Smooth muscle cell (in vitro differentiated cells): ENCODE results near the gene RNF128. TPM values are rescaled to one million over a fixed set of nuclear protein-coding genes. Genes with fewer than 3 reads are reported as not detected.

Experiments used
- DNase-seq: peaks from one replicate; lab custom pipeline; 2025; ENCODE audit not compliant: unreplicated experiment; lab: John Stamatoyannopoulos, UW
- H2AFZ ChIP-seq: fragments of 200-600 bp; sonication (generic); 2 replicates; pipeline ENCODE4 v1.6.0; 2016; ENCODE audit warnings: antibody characterized with exemption, low read depth, mild to moderate bottlenecking
- H3F3A ChIP-seq: fragments of 200-600 bp; sonication (generic); 2 replicates; pipeline ENCODE4 v1.6.0; 2017; ENCODE audit warnings: antibody characterized with exemption, low read depth
- H3K27ac ChIP-seq: fragments of 200-600 bp; sonication (generic); 2 replicates; pipeline ENCODE4 v1.5.1; 2016; ENCODE audit warnings: low read depth, mild to moderate bottlenecking
- H3K27me3 ChIP-seq: fragments of 200-600 bp; sonication (generic); 2 replicates; pipeline ENCODE4 v1.6.1; 2016; ENCODE audit warnings: low read depth, mild to moderate bottlenecking
- H3K36me3 ChIP-seq: fragments of 200-600 bp; sonication (generic); 2 replicates; pipeline ENCODE4 v1.5.1; 2016; ENCODE audit warnings: low read depth
- H3K4me1 ChIP-seq: fragments of 200-600 bp; sonication (generic); 2 replicates; pipeline ENCODE4 v1.5.1; 2016; ENCODE audit warnings: low read depth
- H3K4me2 ChIP-seq: fragments of 200-600 bp; sonication (generic); 2 replicates; pipeline ENCODE4 v1.6.0; 2016; ENCODE audit warnings: mild to moderate bottlenecking
- H3K4me3 ChIP-seq: fragments of 200-600 bp; sonication (generic); 2 replicates; pipeline ENCODE4 v1.5.1; 2016; ENCODE audit warnings: mild to moderate bottlenecking
- H3K79me2 ChIP-seq: fragments of 200-600 bp; sonication (generic); 2 replicates; pipeline ENCODE4 v1.6.0; 2016; ENCODE audit warnings: low read depth, mild to moderate bottlenecking
- H3K9ac ChIP-seq: fragments of 200-600 bp; sonication (generic); 2 replicates; pipeline ENCODE4 v1.6.0; 2016; ENCODE audit warnings: low read depth
- H3K9me3 ChIP-seq: fragments of 200-600 bp; sonication (generic); replicated peaks from 2 replicates; pipeline ENCODE4 v1.5.1; 2016; ENCODE audit warnings: low read depth
- H4K20me1 ChIP-seq: fragments of 200-600 bp; sonication (generic); 2 replicates; pipeline ENCODE4 v1.6.0; 2016; ENCODE audit warnings: low read depth
- WGBS: methylation state at CpG from one replicate; pipeline ENCODE4 v1.1.7; 2016; ENCODE audit warnings: low lambda C conversion rate; 5-methylcytosine and 5-hydroxymethylcytosine counted together
- polyA plus RNA-seq: library from polyadenylated mRNA; unstranded; fragments of >200 nt; fragmentation: Nextera tagmentation; extraction: Ambion mirVana; gene quantifications from 2 replicates; pipeline ENCODE4 v1.2.1, GENCODE V29; 2016
- total RNA-seq: library from RNA; depleted of rRNA; stranded (reverse); fragments of >200 nt; gene quantifications from 2 replicates; pipeline ENCODE4 v1.2.3, GENCODE V29; 2014
- TF ChIP-seq, protein P1 (sequence below): fragments of 200-600 bp; sonication (generic); IDR thresholded peaks from 2 replicates; pipeline ENCODE4 v1.5.1; 2017; ENCODE audit warnings: borderline replicate concordance, mild to moderate bottlenecking, antibody characterized with exemption; ENCODE audit not compliant: insufficient read depth, poor library complexity, severe bottlenecking

Gene RNF128
- total and polyA plus RNA-seq, 2 experiments from 2014 or later, result 13.6 to 22.2 TPM

DNA sequence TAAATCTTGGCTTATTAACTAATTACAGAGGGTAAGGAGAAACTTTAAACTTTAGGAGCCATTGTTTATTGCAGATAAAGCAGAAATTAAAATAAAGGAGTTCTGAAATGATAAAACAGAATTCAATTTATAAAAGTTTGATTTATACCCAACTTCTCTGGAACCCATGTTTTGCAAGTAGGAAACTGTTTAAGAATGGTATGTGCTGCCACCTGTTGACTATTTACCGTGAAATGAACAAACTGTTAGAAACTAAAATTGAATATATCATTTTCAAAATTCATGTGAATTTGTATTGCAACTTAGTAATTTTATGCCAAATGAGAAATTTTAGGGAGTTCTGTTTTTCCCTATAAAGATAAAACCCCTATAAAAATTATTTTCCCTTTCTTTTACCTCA, 65.0 kb downstream of the RNF128 start:
- H3K9ac ChIP-seq, result no peak overlapping the region
- no peaks in the 10 kb centered on the region for H3K27me3 ChIP-seq
- no peaks in the 10 kb centered on the region for H4K20me1 ChIP-seq
- no peak overlapping the region for H3K4me2 ChIP-seq
- H3K4me3 ChIP-seq, result no peak overlapping the region
- H3K79me2 ChIP-seq, result no peaks in the 10 kb centered on the region
- TF ChIP-seq, protein P1, sequence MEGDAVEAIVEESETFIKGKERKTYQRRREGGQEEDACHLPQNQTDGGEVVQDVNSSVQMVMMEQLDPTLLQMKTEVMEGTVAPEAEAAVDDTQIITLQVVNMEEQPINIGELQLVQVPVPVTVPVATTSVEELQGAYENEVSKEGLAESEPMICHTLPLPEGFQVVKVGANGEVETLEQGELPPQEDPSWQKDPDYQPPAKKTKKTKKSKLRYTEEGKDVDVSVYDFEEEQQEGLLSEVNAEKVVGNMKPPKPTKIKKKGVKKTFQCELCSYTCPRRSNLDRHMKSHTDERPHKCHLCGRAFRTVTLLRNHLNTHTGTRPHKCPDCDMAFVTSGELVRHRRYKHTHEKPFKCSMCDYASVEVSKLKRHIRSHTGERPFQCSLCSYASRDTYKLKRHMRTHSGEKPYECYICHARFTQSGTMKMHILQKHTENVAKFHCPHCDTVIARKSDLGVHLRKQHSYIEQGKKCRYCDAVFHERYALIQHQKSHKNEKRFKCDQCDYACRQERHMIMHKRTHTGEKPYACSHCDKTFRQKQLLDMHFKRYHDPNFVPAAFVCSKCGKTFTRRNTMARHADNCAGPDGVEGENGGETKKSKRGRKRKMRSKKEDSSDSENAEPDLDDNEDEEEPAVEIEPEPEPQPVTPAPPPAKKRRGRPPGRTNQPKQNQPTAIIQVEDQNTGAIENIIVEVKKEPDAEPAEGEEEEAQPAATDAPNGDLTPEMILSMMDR, result peak; percentile 33
- H2AFZ ChIP-seq, result no peak overlapping the region
- WGBS, result 37% methylated on average over 1 of the region's 1 CpG
- H3K27ac ChIP-seq, result no peak overlapping the region
- no peaks in the 10 kb centered on the region for H3K36me3 ChIP-seq
- no peak for DNase-seq
- no peaks in the 10 kb centered on the region for H3K9me3 ChIP-seq
- H3K4me1 ChIP-seq, result no peaks in the 10 kb centered on the region
- H3F3A ChIP-seq, result no peaks in the 10 kb centered on the region

DNA sequence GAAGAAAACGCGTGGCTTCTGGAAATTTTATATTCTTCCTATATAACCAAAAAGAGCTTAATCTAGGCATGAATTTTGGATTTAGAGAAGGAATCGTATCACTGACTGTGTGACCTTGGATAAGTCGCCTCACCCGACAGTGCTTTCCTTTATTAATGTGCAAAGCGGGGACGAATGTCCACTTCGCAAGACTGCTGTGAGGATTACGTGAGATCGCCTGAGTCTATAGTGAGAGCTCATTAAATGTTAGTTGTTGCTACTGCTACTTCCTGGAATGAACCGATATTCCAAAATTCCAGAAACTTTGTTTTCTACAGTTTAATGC, 75.5 kb downstream of the RNF128 start:
- WGBS, result 56% methylated on average over 11 of the region's 11 CpGs

DNA sequence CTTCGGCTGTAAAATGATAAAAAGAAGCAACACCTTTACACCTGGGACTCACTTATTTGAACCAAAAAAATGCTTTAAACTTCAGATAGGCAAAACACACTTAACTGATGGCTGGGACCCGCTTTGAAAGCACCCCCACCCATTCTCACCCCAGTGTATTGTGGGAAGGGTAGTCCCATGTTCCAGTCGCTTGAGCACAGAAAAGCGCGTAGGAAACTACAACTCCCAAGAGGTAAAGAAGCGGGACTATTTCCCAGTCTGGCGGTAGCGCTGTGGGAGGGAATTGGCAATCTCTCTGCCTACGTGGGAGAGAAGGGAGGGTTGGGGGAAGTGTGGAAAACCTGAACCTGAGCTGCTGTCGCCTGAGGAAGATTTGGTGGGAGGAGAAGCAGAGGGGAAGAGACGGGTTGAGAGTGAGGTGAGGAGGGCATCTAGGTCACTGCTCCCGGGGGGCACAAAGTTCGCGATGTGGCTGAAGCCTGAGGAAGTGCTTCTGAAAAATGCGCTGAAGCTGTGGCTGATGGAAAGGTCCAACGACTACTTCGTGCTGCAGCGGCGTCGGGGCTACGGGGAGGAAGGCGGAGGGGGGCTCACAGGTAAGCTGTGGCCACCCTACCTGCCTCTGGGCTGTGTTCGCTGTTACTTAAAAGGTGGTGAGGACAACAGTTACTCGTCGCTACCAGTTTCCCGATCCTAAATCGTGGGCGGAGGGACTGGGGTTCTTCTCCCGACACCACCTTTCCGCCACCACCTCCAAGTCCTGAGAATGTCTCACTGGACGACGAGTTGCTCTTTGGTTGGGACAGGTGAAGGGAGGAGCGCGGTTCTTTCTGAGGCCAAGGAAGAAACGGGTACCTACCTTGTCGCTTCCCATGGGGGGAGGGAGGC, 76.1 kb downstream of the RNF128 start, which contains the start of gene TBC1D8B:
Gene TBC1D8B (plus strand): TSS at position 286 of the 888 bp plus-strand sequence. CDS start 181 bp downstream, at position 467.
- no peak within 1 kb of the TSS for H3K27ac ChIP-seq
- no peaks in the 10 kb centered on the region for H3K36me3 ChIP-seq
- no peaks in the 10 kb centered on the region for H3K27me3 ChIP-seq
- no peaks in the 10 kb centered on the region for H3K9me3 ChIP-seq
- peak within 1 kb of the TSS; percentile 14 for H3K9ac ChIP-seq
- TF ChIP-seq, protein P1, result no peak
- no peaks in the 10 kb centered on the region for H3K4me1 ChIP-seq
- peak; percentile 3 for DNase-seq
- no peaks in the 10 kb centered on the region for H3F3A ChIP-seq
- H3K79me2 ChIP-seq, result no peaks in the 10 kb centered on the region
- H4K20me1 ChIP-seq, result peaks cover 9% of the 10 kb centered on the region
- H3K4me2 ChIP-seq, result peak within 1 kb of the TSS; percentile 75
- H2AFZ ChIP-seq, result peak within 1 kb of the TSS; percentile 39
- H3K4me3 ChIP-seq, result peak within 1 kb of the TSS; percentile 47
- 40% methylated on average over 36 of the region's 36 CpGs for WGBS

More for the DNA sequence above, 75.5 kb downstream of the RNF128 start:
- Histone ChIP-seq H3K4me3 (peak overlapping the region; percentile 47), H3K9me3 (no peaks in the 10 kb centered on the region), H3K9ac (no peak overlapping the region), H3K4me1 (no peaks in the 10 kb centered on the region), H3K4me2 (peak overlapping the region; percentile 75), H2AFZ (peak overlapping the region; percentile 39), H3K27me3 (no peaks in the 10 kb centered on the region), H3K79me2 (no peaks in the 10 kb centered on the region), H3K27ac (no peak overlapping the region), H3F3A (no peaks in the 10 kb centered on the region), H4K20me1 (peaks cover 9% of the 10 kb centered on the region), H3K36me3 (no peaks in the 10 kb centered on the region)
- no peak for DNase-seq
- TF ChIP-seq, protein P1, result no peak
